GM12865 (cell line): ENCODE measurements around the gene DMBX1.

Experiments used
- DNase-seq: peaks from one replicate; pipeline ENCODE4 v3.0.0; 2010; ENCODE audit warnings: low read depth
- H3K4me3 ChIP-seq: 2 replicates; pipeline ENCODE4 v1.5.1; 2011; ENCODE audit warnings: mild to moderate bottlenecking, low read depth, low read length, control low read depth
- CTCF ChIP-seq: IDR thresholded peaks from 2 replicates; pipeline ENCODE4 v1.5.1; 2011; ENCODE audit warnings: low read length, control low read depth, low read depth, inconsistent platforms; ENCODE audit not compliant: insufficient read depth; ENCODE audit errors: missing control alignments

The DMBX1 gene

DNA sequence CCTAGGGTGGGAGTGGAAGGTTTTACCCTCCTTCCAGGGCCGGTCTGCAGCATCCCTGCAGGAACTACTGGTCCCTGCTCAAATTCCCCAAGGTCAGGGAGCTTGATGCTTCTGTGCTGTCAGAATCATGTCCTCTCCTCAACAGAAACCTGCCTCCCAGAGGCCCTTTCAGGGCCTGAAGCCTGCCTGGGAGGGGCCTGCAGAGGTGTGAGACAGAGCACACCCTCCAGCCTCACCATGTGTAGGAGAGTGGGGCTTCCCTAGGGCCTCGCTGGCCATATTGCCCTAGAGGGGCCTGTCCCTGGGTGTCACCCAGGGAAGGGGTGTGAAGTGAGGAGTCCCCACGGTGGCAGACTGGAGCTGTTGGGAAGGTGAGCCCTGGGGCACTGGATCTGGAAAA, 40.7 kb downstream of the DMBX1 start:
- no peak overlapping the region for H3K4me3 ChIP-seq
- no peak for DNase-seq
- no peak for TF ChIP-seq CTCF

DNA sequence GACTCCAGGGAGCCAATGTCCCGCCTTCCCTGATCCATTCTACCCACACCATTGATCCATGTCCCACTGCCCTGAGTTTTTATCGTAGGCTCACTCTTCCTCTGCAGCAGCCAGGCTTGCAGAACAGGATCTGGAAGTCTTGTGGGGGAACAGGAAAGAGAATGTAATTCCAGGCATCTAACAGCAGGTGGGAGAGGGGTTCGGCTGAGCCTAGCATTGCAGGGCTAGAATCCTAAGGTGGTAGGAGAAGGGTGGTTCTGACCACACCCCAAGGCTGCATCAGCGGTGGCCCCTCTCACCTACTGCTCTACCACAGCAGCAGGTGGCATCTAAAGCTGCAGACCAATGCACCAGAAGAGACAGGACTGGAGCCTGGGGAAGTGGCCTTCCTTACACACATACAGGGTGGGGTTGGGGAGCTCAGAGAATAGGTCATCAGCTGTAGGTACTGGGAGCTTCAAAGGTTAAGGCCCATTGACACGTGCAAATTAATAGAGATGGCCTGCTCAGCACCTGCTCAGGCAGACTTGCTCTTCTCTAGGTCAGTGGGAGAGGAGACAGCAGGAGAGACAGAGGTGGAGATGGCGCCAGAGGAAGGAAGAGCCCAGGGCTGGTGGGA, 41.3 kb downstream of the DMBX1 start:
- H3K4me3 ChIP-seq, result no peak overlapping the region
- TF ChIP-seq CTCF, result no peak
- no peak for DNase-seq

GRCh38 chr1:46532095-46532494, 42.5 kb downstream of the DMBX1 start:
- DNase-seq, result no peak
- TF ChIP-seq CTCF, result no peak
- no peak overlapping the region for H3K4me3 ChIP-seq

DNA sequence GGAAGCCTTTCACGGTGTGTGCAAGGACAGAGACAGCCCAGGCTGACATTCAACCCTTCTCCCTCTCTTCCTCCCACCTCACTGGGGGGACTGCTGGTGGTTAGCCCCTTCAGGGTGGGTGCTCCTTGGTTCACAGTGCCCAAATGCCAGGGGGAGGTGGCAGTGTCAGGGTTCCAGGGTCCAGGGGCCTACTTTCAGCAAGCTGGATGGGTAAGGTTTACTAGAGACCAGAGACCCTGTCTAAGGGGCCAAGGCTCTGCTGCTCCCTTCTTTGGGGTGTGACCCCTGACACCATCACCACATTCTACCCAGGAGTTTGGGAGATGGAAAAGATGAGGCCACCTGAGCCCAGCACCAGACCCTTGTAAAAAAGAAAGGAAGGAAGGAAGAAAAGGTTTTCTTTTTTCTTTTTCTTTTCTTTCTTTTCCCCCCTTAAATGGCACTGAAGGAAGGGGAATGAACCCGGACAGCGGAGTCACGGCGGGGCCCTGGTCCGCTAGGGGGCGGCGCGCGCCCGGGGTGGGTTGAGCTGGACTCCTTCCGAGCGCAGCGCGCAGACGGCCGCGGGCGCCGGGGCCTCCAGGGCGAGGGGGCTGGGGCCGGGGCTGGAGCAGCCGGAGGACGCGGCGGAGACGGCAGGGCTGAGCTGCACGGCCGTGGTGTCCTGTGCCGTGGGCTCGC, 43.0 kb downstream of the DMBX1 start:
- DNase-seq, result peak; percentile 51
- TF ChIP-seq CTCF, result peak; percentile 59
- no peak overlapping the region; the same call in 1 of the 2 replicates for H3K4me3 ChIP-seq

GRCh38 chr1:46533179-46533864, 43.7 kb downstream of the DMBX1 start:
- no peak for TF ChIP-seq CTCF
- H3K4me3 ChIP-seq, result no peak overlapping the region; the same call in 1 of the 2 replicates
- peak; percentile 33 for DNase-seq

- TF ChIP-seq CTCF, result peak; percentile 54
- H3K4me3 ChIP-seq, result no peak overlapping the region
- peak; percentile 50 for DNase-seq
These were observed 45.4 kb downstream of the DMBX1 start for GRCh38 chr1:46535063-46535462.
